ENCODE data around the gene SREBF2. TPM values are rescaled to one million over a fixed set of nuclear protein-coding genes. Genes with fewer than 3 reads are reported as not detected.

The SREBF2 gene
- total RNA-seq, 1 experiment from 2014 or later, result 40.0 TPM

DNA sequence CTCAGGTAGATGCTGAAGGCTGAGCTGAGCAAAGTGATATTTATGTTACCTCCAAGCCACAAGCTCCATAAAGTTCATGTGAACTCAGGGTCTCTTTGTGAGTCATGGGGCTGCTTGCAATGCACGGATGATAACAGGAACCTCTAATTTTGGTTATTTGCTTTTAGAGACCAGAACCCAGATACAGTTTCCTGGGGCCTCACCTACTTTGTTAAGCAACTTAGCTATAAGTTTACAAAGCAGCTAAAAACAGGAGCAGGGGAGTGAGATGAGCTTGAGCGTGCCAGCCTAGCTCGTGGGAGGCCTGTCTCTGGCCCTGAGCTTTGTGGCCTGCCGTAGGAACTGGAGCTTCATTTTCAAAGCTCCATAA, 29.2 kb downstream of the SREBF2 start:
- ChIA-PET CTCF (no interaction called here), POLR2A (ENCODE audit: unreplicated experiment) (no interaction called here)
- ATAC-seq (no peak), DNase-seq (no peak)
- H4K20me1 ChIP-seq (ENCODE audit: low read length), result peaks cover 18% of the 10 kb centered on the region; the same call in 1 of the 2 replicates
- H3K27ac ChIP-seq (ENCODE audit: low read length), result no peak overlapping the region
- H3K4me2 ChIP-seq (ENCODE audit: low read length), result no peak overlapping the region
- no peak overlapping the region for H3K4me3 ChIP-seq (ENCODE audit: low read length)
- BruUV-seq (replicated peaks), result no TSS peak
- H3K9me2 ChIP-seq (replicated peaks; ENCODE audit: low read length), result no peaks in the 10 kb centered on the region
- H3K4me1 ChIP-seq (ENCODE audit: insufficient read depth, low read length), result peaks cover 17% of the 10 kb centered on the region
- peaks cover 54% of the 10 kb centered on the region for H3K79me2 ChIP-seq (ENCODE audit: low read length)
- TF ChIP-seq EZH2 (IDR thresholded peaks at IDR 0.05; ENCODE audit: low read length, unreplicated experiment), result no peak
- TF ChIP-seq, protein P1, sequence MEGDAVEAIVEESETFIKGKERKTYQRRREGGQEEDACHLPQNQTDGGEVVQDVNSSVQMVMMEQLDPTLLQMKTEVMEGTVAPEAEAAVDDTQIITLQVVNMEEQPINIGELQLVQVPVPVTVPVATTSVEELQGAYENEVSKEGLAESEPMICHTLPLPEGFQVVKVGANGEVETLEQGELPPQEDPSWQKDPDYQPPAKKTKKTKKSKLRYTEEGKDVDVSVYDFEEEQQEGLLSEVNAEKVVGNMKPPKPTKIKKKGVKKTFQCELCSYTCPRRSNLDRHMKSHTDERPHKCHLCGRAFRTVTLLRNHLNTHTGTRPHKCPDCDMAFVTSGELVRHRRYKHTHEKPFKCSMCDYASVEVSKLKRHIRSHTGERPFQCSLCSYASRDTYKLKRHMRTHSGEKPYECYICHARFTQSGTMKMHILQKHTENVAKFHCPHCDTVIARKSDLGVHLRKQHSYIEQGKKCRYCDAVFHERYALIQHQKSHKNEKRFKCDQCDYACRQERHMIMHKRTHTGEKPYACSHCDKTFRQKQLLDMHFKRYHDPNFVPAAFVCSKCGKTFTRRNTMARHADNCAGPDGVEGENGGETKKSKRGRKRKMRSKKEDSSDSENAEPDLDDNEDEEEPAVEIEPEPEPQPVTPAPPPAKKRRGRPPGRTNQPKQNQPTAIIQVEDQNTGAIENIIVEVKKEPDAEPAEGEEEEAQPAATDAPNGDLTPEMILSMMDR (conservative IDR thresholded peaks at IDR 0.05; ENCODE audit: low read depth, low read length), result no peak
- TF ChIP-seq EZH2phosphoT487 (IDR thresholded peaks at IDR 0.05; ENCODE audit: borderline replicate concordance, low read length), result no peak
- no peaks in the 10 kb centered on the region for H3F3A ChIP-seq (ENCODE audit: low read length, unreplicated experiment)
- intact Hi-C loops (cut with micrococcal nuclease), result no loop called here
- H3K9me3 ChIP-seq (ENCODE audit: low read length), result no peaks in the 10 kb centered on the region
- no peaks in the 10 kb centered on the region for H3K27me3 ChIP-seq (ENCODE audit: low read length)
- peaks cover 2% of the 10 kb centered on the region for H3K36me3 ChIP-seq (ENCODE audit: low read depth, low read length)
- no peak overlapping the region for H2AFZ ChIP-seq (ENCODE audit: low read length)
- no peak overlapping the region for H3K9ac ChIP-seq (ENCODE audit: low read length)

DNA sequence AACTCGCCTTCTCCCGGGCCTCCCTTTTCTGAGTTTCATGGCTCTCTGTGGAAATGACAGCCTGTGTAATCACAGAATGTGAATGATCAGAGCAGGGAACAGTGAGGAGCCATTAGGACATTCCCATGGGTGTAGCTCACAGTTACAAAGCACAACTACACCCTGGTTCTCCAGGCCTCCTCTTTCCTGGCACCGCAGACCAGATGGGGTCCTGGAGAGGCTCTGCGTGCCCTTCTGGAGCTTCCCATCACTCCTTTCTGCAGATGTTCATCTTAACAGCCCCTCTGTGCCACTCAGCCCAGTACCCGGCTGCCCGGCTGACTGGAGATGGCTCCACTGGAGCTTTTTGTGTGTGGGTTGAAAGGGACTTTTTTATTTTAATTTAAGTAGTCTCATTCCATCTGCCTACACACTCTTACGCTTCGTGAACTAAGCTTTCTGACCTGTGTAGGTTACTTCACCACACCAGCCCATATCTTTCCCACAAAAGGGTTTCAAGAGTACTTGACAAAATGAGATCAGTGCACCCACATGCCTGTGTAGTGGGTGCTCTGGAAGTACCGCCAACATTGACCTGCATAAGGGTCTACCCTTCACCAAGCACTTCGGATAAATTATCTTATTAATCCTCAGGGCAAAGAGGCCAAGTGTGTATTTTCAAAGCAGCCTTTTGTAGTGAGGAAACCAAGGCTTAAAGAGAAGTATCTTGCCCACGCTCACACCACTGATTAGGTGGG, 29.8 kb downstream of the SREBF2 start:
- Histone ChIP-seq H3K36me3 (ENCODE audit: low read depth, low read length) (peaks cover 3% of the 10 kb centered on the region), H3K9me2 (replicated peaks; ENCODE audit: low read length) (no peaks in the 10 kb centered on the region), H2AFZ (ENCODE audit: low read length) (no peak overlapping the region), H3K9ac (ENCODE audit: low read length) (no peak overlapping the region), H4K20me1 (ENCODE audit: low read length) (peaks cover 16% of the 10 kb centered on the region; the same call in 1 of the 2 replicates), H3K27me3 (ENCODE audit: low read length) (no peaks in the 10 kb centered on the region), H3K4me2 (ENCODE audit: low read length) (no peak overlapping the region), H3K79me2 (ENCODE audit: low read length) (peaks cover 54% of the 10 kb centered on the region), H3F3A (ENCODE audit: low read length, unreplicated experiment) (no peaks in the 10 kb centered on the region), H3K4me1 (ENCODE audit: insufficient read depth, low read length) (peaks cover 14% of the 10 kb centered on the region), H3K9me3 (ENCODE audit: low read length) (no peaks in the 10 kb centered on the region), H3K4me3 (ENCODE audit: low read length) (no peak overlapping the region), H3K27ac (ENCODE audit: low read length) (no peak overlapping the region)
- DNase-seq, result no peak
- no TSS peak for BruUV-seq (replicated peaks)
- intact Hi-C loops (cut with micrococcal nuclease), result no loop called here
- ChIA-PET POLR2A (ENCODE audit: unreplicated experiment) (no interaction called here), CTCF (no interaction called here)
- TF ChIP-seq, protein P1 (conservative IDR thresholded peaks at IDR 0.05; ENCODE audit: low read depth, low read length), result no peak
- TF ChIP-seq EZH2 (IDR thresholded peaks at IDR 0.05; ENCODE audit: low read length, unreplicated experiment), result no peak
- TF ChIP-seq EZH2phosphoT487 (IDR thresholded peaks at IDR 0.05; ENCODE audit: borderline replicate concordance, low read length), result no peak
- no peak for ATAC-seq

DNA sequence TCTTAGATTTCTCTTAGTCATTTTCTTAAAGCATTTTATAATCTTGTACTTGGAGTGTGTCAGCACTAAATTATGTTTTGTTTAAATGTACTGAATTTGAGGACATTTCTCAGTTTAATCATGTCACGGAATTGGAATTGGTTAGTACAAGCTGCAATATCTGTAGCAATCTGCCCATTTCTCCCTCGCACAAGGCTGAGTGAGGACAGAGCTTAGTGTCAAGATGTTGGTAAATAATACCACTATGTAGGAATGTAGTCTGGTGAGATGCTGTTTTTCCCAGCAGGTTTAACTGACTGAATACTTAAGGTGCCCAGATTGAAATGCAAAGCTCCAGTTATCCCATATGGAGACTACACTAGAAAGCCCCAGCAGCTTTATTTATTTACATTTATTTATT, 30.6 kb downstream of the SREBF2 start:
- ChIA-PET POLR2A (ENCODE audit: unreplicated experiment) (no interaction called here), CTCF (no interaction called here)
- DNase-seq (no peak), ATAC-seq (no peak)
- Histone ChIP-seq H3K27me3 (ENCODE audit: low read length) (no peaks in the 10 kb centered on the region), H3K4me2 (ENCODE audit: low read length) (no peak overlapping the region), H3K9ac (ENCODE audit: low read length) (no peak overlapping the region), H3F3A (ENCODE audit: low read length, unreplicated experiment) (no peaks in the 10 kb centered on the region), H4K20me1 (ENCODE audit: low read length) (peaks cover 8% of the 10 kb centered on the region; the same call in 1 of the 2 replicates), H3K9me2 (replicated peaks; ENCODE audit: low read length) (no peaks in the 10 kb centered on the region), H3K9me3 (ENCODE audit: low read length) (no peaks in the 10 kb centered on the region), H2AFZ (ENCODE audit: low read length) (no peak overlapping the region), H3K4me3 (ENCODE audit: low read length) (no peak overlapping the region), H3K4me1 (ENCODE audit: insufficient read depth, low read length) (peaks cover 9% of the 10 kb centered on the region), H3K27ac (ENCODE audit: low read length) (no peak overlapping the region), H3K36me3 (ENCODE audit: low read depth, low read length) (peaks cover 3% of the 10 kb centered on the region), H3K79me2 (ENCODE audit: low read length) (peaks cover 47% of the 10 kb centered on the region)
- intact Hi-C loops (cut with micrococcal nuclease), result no loop called here
- no TSS peak for BruUV-seq (replicated peaks)
- TF ChIP-seq, protein P1 (conservative IDR thresholded peaks at IDR 0.05; ENCODE audit: low read depth, low read length), result no peak
- TF ChIP-seq EZH2 (IDR thresholded peaks at IDR 0.05; ENCODE audit: low read length, unreplicated experiment) (no peak), EZH2phosphoT487 (IDR thresholded peaks at IDR 0.05; ENCODE audit: borderline replicate concordance, low read length) (no peak)

Measured in PC-3 (cell line).